Lung (tissue), 12 donors: ENCODE results near the gene TDRKH. TPM values are rescaled to one million over a fixed set of nuclear protein-coding genes. Genes with fewer than 3 reads are reported as not detected.

Experiments
- ATAC-seq: fragments of 200-7000 bp; cut with Tn5 transposase; one replicate; pipeline ENCODE4 v1.9.1; 2020; ENCODE audit warnings: moderate number of reproducible peaks; ENCODE audit not compliant: insufficient read depth, low FRiP score
- DNase-seq, 3 donors: peaks; one replicate each; pipeline ENCODE4 v3.0.0-alpha.2; 2013 to 2017
- H3K27ac ChIP-seq, 2 donors: one replicate each; pipeline ENCODE4 v1.5.1; 2013; ENCODE audit warnings: mild to moderate bottlenecking in 2 of 2, moderate library complexity in 2 of 2, control low read depth in 1 of 2, inconsistent platforms in 1 of 2, low read depth in 1 of 2, low read length in 1 of 2
- H3K27me3 ChIP-seq, 3 donors: one replicate each; pipeline ENCODE4 v1.5.1; 2013; ENCODE audit warnings: low read length in 2 of 3; ENCODE audit not compliant: control insufficient read depth in 3 of 3, insufficient read depth in 3 of 3
- H3K36me3 ChIP-seq, 4 donors: one replicate each; pipeline ENCODE4 v1.5.1; 2013; ENCODE audit warnings: low read length in 4 of 4, mild to moderate bottlenecking in 1 of 4, moderate library complexity in 1 of 4; ENCODE audit not compliant: control insufficient read depth in 4 of 4, insufficient read depth in 4 of 4
- H3K4me1 ChIP-seq, 5 donors: one replicate each; pipeline ENCODE4 v1.5.1; 2013; ENCODE audit warnings: low read length in 5 of 5, mild to moderate bottlenecking in 2 of 5, moderate library complexity in 1 of 5; ENCODE audit not compliant: control insufficient read depth in 5 of 5, insufficient read depth in 5 of 5
- H3K4me3 ChIP-seq: one replicate; pipeline ENCODE4 v1.5.1; 2013; ENCODE audit warnings: mild to moderate bottlenecking, control low read depth, moderate library complexity
- H3K9ac ChIP-seq, 2 donors: one replicate each; pipeline ENCODE4 v1.5.1; 2013; ENCODE audit warnings: low read length in 2 of 2, control low read depth in 1 of 2; ENCODE audit not compliant: insufficient read depth in 1 of 2
- H3K9me3 ChIP-seq, 4 donors: one replicate each; pipeline ENCODE4 v1.5.1; 2013; ENCODE audit warnings: low read length in 3 of 4, mild to moderate bottlenecking in 1 of 4, moderate library complexity in 1 of 4; ENCODE audit not compliant: control insufficient read depth in 4 of 4, insufficient read depth in 3 of 4
- WGBS, 2 donors: extraction: QIAGEN DNeasy Blood & Tissue Kit; methylation state at CpG; one replicate each; pipeline ENCODE4 v1.1.7; 2013; 5-methylcytosine and 5-hydroxymethylcytosine counted together
- polyA plus RNA-seq, 2 donors: library from polyadenylated mRNA; stranded (reverse); fragments of 200-250 nt; gene quantifications; one replicate each; pipeline ENCODE4 v1.2.1, GENCODE V29; 2013
- total RNA-seq, 2 donors: library from RNA; depleted of rRNA in 1 of 2; stranded (reverse); fragments of >200 nt in 1 of 2; gene quantifications; one replicate each; pipeline ENCODE4 v1.2.1, GENCODE V29; 2014 to 2021
- TF ChIP-seq, protein P1 (sequence below): IDR thresholded peaks from 2 replicates; pipeline ENCODE4 v1.5.1; 2012; ENCODE audit warnings: mild to moderate bottlenecking; ENCODE audit errors: control extremely low read depth, extremely low read depth
- donor health status: control.
- donor health status: control.
- donor health status: Bipolar disorder and iron deficiency.
- donor health status: healthy.
- donor health status: DM: yes; HTN: yes; CAD: no.

The TDRKH gene
- total and polyA plus RNA-seq, 4 donors: 5.6 to 18.1 (median 8.8) TPM

DNA sequence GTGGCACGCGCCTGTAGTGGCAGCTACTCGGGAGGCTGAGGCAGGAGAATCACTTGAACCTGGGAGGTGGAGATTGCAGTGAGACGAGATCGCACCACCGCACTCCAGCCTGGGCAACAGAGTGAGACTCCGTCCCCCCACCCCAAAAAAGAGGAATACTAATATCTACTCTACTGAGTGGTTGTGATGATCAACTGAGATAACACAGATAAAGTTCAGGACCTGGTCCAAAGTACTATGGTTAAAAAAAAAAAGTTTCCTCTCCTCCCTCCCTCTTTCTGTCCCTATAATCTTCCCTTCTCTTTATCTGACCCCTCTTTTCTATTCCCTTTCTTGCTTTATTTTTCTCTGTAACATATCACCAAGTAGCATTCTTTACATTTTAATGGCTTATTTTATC is 45.3 kb upstream of the TDRKH start:
- H3K9me3 ChIP-seq: no peaks in the 10 kb centered on the region
- peaks cover 0 to 31% (median 31%) of the 10 kb centered on the region in 3 donors for H3K27me3 ChIP-seq
- WGBS, 2 donors: 93 to 98% methylated on average over 7 of the region's 7 CpGs
- TF ChIP-seq, protein P1, sequence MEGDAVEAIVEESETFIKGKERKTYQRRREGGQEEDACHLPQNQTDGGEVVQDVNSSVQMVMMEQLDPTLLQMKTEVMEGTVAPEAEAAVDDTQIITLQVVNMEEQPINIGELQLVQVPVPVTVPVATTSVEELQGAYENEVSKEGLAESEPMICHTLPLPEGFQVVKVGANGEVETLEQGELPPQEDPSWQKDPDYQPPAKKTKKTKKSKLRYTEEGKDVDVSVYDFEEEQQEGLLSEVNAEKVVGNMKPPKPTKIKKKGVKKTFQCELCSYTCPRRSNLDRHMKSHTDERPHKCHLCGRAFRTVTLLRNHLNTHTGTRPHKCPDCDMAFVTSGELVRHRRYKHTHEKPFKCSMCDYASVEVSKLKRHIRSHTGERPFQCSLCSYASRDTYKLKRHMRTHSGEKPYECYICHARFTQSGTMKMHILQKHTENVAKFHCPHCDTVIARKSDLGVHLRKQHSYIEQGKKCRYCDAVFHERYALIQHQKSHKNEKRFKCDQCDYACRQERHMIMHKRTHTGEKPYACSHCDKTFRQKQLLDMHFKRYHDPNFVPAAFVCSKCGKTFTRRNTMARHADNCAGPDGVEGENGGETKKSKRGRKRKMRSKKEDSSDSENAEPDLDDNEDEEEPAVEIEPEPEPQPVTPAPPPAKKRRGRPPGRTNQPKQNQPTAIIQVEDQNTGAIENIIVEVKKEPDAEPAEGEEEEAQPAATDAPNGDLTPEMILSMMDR: no peak
- no peak overlapping the region for H3K9ac ChIP-seq
- no peak for ATAC-seq
- H3K4me1 ChIP-seq: peaks cover 0 to 32% (median 14%) of the 10 kb centered on the region in 5 donors
- DNase-seq: no peak
- H3K36me3 ChIP-seq: no peaks in the 10 kb centered on the region
- H3K27ac ChIP-seq: no peak overlapping the region
- H3K4me3 ChIP-seq: no peak overlapping the region

DNA sequence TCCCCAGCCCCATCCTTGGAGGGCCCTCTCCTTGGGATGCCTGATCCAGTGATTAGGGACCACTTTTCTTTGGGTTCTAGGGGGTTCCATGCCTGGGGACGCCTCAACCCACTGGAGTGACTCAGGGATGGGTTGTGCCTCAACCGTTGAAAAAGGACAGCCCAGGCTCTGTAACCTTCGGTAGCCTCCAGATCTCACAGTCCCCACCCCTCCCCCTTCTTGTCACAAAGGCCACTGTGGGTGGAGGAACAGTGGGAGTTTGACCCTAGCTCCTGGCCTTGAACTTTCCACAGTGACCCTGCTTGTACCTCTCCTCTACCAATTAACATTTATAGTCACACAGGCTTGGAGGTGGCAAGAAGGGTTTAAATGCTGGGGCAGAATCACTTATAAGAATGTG is 43.9 kb upstream of the TDRKH start:
- no peak for DNase-seq
- H3K27me3 ChIP-seq: peaks cover 0 to 21% (median 20%) of the 10 kb centered on the region in 3 donors
- peaks cover 0 to 33% (median 16%) of the 10 kb centered on the region in 5 donors for H3K4me1 ChIP-seq
- ATAC-seq: no peak
- H3K9ac ChIP-seq: no peak overlapping the region
- H3K27ac ChIP-seq: no peak overlapping the region
- no peaks in the 10 kb centered on the region for H3K9me3 ChIP-seq
- no peak overlapping the region for H3K4me3 ChIP-seq
- TF ChIP-seq, protein P1: no peak
- no peaks in the 10 kb centered on the region for H3K36me3 ChIP-seq
- 39 to 57% methylated on average over 3 of the region's 3 CpGs for WGBS, 2 donors

GRCh38 chr1:151833172-151833900 is 43.0 kb upstream of the TDRKH start:
- Histone ChIP-seq H3K9ac (no peak overlapping the region), H3K4me3 (no peak overlapping the region), H3K27ac (no peak overlapping the region), H3K27me3 (peaks cover 0 to 16% (median 15%) of the 10 kb centered on the region in 3 donors), H3K36me3 (no peaks in the 10 kb centered on the region), H3K9me3 (no peaks in the 10 kb centered on the region), H3K4me1 (peaks cover 0 to 30% (median 19%) of the 10 kb centered on the region in 5 donors)
- no peak for ATAC-seq
- WGBS, 2 donors: 85 to 91% methylated on average over 7 to 8 of the region's 8 CpGs
- DNase-seq: no peak
- TF ChIP-seq, protein P1: no peak
